Astrocyte of the spinal cord (primary cell): Measurements from ENCODE around the gene COX15.
A peak's percentile ranks its signal among the peaks of the same experiment; 100 is the strongest.

Source experiments
- DNase-seq: peaks from one replicate; pipeline ENCODE4 v3.0.0; 2011; ENCODE audit warnings: low read depth, low spot score
- H3K4me3 ChIP-seq: 2 replicates; pipeline ENCODE4 v1.5.1; 2011; ENCODE audit warnings: low read depth, mild to moderate bottlenecking, low read length, moderate library complexity
- in situ Hi-C: cut with HindIII; loops from 2 replicates; pipeline ENCODE4 v1.10.0; 2017; ENCODE audit warnings: low sequenced_read_pairs
- TF ChIP-seq, protein P1 (sequence below): IDR thresholded peaks from 2 replicates; pipeline ENCODE4 v1.5.1; 2012; ENCODE audit warnings: low read depth, mild to moderate bottlenecking, low read length, inconsistent platforms

The COX15 gene

DNA sequence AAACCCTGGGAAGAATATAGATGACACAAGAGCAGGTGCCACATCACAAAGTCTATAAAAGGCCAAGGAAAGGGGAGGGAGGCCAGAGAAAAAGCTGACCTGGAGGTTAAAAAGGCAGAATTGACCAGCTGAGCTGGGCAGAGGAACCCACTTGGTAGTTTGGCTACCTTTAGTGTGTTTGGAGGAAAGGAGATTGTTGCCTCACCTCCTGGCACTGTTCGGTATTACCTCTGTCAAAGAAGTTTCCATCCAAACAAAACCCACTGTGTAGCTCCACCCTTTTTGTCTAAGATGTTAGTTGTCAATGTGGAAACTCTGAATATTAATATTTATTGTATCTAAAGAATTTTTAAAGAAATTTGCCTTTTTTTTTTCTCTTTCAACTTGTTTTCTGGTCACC, 49.2 kb downstream of the COX15 start:
- no peak overlapping the region for H3K4me3 ChIP-seq
- TF ChIP-seq, protein P1, sequence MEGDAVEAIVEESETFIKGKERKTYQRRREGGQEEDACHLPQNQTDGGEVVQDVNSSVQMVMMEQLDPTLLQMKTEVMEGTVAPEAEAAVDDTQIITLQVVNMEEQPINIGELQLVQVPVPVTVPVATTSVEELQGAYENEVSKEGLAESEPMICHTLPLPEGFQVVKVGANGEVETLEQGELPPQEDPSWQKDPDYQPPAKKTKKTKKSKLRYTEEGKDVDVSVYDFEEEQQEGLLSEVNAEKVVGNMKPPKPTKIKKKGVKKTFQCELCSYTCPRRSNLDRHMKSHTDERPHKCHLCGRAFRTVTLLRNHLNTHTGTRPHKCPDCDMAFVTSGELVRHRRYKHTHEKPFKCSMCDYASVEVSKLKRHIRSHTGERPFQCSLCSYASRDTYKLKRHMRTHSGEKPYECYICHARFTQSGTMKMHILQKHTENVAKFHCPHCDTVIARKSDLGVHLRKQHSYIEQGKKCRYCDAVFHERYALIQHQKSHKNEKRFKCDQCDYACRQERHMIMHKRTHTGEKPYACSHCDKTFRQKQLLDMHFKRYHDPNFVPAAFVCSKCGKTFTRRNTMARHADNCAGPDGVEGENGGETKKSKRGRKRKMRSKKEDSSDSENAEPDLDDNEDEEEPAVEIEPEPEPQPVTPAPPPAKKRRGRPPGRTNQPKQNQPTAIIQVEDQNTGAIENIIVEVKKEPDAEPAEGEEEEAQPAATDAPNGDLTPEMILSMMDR, result peak; percentile 22
- no peak for DNase-seq
- in situ Hi-C loops, result no loop called here
